Measurements from ENCODE around the gene YTHDF1.
"Not testable (repeated sequence)": the region's sequence is repeated elsewhere in the genome, so short reads cannot be mapped to it uniquely, and the experiment has no call there.

The YTHDF1 gene

DNA sequence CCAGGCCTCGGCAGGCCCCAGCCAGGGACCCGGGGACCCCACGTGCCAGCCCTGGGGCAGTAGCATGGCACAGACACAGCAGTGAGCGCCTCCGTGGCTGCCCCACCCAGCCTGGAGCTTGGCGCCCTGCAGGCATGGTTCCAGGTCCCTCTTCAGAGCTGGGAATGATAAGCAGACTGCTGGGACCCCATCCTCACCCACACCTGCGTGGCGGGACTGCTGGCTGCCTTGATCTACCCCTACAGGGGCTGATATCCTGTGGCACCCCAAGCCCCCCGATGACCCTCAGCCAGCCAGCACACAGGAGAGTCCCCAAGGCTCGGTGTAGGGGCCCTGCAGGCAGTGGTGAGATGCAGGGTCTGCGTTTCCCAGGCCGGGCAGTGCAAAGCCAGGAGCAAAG is 47.1 kb downstream of the YTHDF1 start:
- DNase-seq: no peak

DNA sequence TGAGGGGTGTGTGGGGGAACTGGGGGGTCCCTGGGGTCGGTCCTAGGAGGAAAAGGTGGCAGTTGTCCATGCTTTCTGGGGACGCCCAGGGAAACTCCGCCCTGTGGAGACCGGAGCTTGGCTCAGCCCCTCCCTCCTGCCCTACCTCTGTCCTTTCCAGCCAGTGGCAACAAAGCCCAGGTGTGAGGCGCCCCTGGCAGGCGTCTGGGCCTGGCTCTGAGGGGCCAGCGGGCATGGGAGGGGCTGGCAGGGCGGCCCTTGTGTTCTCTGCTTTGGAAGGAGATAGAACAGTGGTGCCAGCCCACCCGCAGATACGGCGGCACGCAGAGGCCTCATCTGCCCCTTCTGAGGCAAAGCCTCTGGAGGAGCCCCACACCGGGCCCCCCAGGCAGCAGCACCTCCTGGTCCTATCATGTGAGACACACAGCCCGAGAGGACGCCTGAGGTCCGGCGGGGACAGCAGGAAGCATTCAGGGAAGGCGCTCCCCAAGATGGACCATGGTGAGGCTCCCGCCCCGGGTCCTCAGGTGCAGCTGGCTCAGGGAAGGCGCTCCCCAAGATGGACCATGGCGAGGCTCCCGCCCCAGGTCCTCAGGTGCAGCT is 47.9 kb downstream of the YTHDF1 start:
- DNase-seq: no peak

GRCh38 chr20:63167026-63167917 is 48.7 kb downstream of the YTHDF1 start:
- DNase-seq: no peak

DNA sequence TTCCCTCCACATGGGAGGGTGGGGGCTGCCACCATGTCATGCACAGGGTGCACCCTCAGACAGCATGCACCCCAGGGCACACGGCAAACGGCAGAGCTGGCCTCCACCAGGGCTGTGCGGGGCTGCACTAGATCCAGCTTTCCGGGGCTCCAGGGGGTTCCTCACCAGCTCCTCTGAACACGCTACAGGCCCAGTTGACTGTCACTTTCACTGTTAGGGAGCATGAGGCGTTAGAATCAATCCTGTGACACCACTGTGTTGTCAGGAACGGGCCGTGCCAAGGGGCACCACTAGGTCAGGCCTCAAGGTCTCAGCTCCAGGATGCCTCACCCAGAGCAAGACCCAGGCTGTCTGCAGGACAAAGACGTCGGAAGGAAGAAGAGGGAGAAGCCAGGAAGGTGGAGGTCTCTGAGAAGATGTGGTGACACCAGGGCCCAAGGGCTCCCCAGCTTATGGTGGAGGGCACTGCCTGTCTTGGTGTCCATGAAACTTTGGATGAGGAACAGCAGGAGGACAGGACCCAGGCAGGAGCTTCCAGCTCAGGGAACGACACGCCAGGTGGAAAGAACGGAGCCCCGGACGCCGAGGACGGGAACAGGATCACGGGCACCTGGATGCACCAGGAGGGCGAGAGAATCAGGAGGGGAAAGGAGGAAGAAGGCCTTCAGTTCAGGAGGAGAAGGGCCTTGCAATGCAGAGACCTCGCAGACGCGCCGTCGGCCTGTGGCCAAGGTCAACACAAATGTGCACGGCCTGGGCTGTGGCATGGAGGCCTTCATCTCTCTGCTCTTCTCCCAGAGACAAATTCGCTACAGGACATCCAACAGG is 49.5 kb downstream of the YTHDF1 start:
- no peak for DNase-seq

- DNase-seq: no peak
These were observed 50.4 kb downstream of the YTHDF1 start for GRCh38 chr20:63165356-63166192.

GRCh38 chr20:63164484-63165355 is 51.2 kb downstream of the YTHDF1 start:
- DNase-seq: no peak

DNA sequence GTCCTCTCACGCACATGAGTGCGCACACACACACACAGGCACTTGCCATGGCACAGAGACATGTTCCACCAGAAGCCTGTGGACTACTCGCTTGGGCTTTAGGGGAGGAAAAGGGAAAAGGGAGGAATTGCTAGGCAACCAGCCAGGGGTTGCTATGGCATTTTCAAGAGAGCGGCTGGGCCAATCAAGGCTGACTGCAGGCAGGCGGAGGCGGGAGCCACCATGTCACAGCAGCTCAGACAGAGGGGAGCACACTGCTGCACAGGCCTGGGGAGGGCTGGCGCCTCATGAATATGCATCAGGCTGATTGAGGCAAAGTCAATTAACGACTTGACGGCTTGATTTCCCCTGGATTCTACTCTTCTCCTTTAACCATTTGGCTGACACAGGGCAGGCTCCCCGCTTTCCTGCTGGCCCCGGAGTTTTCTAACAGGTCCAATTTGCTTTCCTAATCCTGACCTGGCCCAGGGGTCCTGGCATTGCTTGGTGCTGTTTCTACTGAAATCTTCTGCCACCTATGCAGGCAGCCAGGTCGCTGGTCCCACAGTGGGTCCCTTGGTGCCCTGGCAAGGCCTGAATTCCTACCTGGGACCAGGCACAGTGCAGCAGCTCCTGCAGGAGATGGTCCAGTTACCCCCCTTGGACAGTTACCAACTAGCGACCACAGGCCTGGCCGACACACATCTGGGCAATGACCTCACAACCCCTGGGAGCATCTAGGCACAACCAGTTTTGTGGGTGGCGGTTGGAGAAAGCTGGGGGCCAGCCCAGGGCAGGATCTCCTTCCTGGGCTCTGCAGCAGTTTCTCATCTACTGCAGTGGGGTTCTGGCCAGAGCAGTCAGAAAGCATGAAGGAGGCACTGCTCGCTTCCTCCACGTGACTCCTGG is 52.1 kb downstream of the YTHDF1 start:
- DNase-seq: peak in 1 of 2 experiments; percentile 72

GRCh38 chr20:63163171-63163570 is 52.8 kb downstream of the YTHDF1 start:
- DNase-seq: no peak

DNA sequence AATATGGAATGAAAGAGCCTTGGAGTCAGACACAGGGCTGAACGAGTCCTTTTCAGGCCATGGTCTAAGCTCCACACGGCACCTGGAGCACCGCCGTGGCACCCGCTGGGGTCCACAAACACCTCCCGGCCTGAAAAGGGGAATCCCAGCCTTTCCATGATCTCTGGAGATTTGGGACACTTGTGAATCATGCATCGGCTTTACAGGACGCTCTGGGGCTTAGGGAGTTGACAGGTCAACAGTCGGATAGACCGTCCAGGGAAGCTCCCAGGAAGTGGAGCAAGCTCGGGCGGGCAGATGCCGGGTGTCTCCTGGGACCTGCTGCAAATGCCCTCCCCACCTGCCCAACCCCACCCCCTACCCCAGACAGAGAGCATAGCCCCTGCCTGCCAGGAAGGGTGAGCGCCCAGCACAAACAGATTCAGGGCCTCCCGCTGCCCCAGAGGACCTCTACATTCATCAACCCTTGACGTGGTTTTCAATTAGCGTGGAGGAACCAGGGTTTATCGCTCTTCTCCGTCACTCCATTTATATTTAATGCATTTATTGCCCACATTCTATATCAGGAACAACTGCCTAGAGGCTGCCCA is 53.6 kb downstream of the YTHDF1 start:
- no peak for DNase-seq

DNA sequence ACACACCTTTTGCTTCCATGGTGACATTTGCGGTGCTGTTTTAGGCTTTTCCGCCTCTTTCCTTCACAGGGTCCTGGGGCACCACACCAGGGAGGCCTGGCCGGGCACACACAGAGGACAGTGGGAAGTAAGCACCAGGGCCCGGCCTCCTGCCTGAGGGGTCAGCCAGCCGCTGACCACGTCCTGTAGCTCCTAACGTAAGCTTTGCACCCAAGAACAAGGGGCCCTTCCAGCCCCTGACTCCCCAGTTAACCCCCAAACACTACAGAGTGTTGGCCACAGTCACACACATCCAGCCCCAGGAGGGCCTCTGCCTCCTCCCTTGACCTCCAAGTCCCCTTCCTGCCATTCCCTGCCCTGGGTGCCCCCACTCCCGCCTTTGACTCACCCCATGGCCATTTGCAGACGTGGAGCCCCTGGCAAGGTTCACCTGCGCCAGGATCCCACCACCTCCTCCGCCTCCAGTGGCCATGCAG is 54.7 kb downstream of the YTHDF1 start:
- DNase-seq: no peak

GRCh38 chr20:63160641-63161175 is 55.2 kb downstream of the YTHDF1 start:
- DNase-seq: no peak

DNA sequence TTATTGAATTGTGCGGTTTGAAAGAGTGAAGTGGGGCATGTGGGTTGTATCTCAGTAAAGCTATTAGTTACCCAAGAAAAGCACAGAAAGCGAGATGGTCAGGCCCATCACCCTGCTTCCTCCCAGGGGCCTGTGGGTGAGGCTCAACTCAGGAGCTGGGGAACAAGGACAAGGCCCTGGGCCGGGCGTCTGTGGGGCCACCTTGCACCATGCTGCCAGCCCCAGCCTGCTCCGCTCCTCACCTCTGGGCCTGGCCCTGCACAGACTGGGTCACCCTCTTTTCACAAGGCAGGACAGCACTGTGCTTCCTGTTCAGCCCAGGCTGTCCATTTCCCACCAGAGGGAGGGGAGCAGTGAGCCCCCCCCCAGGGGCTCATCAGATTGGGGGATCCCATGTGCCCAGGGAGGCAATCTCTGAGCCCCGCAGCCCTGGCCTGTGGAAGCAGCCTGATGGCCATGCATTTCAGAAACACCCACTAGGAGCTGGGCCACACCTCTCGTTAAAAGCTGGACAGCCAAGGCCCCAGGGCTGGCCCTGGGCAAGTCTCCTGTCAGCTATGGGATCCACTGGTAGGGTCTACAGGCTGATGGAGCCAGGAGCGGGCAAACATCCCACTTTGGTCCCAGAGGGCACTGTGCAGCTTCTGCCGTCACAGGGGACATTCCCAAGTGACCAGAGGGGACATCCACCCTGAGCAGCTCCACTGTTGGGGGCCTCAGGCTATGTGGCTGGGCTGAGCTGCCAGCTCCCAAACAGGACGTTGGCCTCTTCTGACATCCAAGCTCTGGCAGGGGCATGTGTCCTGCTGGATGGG is 55.9 kb downstream of the YTHDF1 start:
- DNase-seq: no peak

DNA sequence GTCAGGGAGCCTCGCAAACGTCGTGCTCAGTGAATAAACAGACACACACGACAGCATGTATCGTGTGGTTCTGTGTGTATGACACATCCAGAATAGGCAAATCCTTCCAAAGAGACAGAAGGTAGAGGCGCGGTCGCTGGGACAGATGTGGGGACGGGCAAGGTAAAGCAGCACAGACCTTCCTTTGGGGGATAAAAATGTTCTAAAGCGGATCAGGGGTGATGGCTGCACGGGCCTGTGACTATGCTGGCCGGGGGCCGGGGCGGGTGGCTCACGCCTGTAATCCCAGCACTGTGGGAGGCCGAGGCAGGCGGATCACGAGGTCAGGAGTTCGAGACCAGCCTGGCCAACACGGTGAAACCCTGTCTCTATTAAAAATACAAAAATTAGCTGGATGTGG is 56.7 kb downstream of the YTHDF1 start:
- not testable (repeated sequence) for DNase-seq

- no peak for DNase-seq
These were observed 57.1 kb downstream of the YTHDF1 start for GRCh38 chr20:63158845-63159244.

GRCh38 chr20:63158352-63158751 is 57.6 kb downstream of the YTHDF1 start:
- DNase-seq: no peak

DNA sequence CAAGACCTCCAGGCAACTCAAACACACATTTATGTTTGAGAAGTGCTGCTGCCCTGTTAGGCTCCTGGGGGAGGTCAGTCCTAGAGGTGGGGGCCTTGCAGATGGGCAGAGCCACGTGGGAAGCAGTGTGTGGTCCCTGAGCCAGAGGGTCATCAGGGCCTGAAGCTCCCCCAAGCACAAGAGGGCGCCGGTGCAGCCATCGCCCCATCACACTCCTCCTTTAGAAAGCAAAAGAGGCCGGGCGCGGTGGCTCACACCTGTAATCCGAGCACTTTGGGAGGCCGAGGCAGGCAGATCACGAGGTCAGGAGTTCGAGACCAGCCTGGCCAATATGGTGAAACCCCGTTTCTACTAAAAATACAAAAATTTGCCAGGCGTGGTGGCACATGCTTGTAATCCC is 58.5 kb downstream of the YTHDF1 start:
- not testable (repeated sequence) for DNase-seq

DNA sequence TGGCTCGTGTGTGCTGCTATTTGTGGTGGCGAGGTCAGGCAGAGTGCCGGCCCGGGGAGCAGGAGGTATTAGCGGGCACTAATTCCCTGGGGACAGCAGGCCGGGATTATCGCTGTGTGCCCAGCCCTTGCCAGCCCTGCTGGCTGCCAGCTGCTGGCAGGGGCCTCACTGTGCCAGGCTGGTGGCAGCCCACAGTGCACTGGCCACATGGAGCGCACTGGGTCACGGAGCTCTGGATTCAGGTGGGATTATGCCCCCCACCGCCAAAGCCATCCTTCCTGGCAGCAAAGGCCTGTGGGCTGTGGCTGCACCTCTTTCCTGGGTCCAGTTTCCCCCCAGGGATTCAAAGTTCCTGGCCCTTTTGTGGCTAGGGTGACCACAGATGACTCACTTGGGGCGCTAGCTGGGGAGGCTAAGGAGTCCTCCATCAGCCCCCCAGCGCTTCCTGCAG is 59.7 kb downstream of the YTHDF1 start:
- DNase-seq: peak; percentile 70 to 86
